ENCODE data around the gene CIAO1.

DNA sequence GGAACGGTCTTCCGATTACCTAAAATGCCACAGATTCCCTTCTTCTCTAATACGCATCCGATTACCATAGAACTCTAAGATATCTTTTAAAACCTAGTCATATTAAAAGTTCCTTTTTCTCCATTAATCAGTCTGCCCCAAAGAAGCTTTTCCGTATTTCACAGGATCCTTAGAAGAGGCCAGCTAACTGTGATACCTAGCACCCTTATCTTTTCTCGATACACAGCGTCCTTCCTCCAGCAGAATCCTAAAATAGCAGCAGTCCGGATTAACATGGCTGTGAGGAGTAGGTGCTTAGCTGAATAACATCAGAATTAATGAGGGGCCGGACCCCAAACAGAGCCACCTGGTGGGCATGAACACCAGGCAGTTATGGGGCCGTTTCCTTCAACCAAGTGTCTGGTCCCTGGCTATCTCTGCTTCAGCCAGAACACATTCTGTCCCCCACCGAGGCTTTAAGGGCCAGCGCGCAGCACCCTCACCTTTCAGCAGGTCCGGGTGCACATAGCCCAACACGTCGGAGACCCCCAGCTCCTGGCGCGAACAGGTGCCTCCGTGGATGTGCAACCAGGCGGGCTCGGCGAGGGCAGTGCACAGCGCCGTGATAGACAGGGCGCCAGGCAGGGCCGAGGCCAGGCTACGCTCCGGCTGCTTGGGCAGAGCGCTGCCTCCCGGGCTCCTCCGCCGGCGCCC, 1.2 kb upstream of the CIAO1 start:
- TF ChIP-seq, protein P1, sequence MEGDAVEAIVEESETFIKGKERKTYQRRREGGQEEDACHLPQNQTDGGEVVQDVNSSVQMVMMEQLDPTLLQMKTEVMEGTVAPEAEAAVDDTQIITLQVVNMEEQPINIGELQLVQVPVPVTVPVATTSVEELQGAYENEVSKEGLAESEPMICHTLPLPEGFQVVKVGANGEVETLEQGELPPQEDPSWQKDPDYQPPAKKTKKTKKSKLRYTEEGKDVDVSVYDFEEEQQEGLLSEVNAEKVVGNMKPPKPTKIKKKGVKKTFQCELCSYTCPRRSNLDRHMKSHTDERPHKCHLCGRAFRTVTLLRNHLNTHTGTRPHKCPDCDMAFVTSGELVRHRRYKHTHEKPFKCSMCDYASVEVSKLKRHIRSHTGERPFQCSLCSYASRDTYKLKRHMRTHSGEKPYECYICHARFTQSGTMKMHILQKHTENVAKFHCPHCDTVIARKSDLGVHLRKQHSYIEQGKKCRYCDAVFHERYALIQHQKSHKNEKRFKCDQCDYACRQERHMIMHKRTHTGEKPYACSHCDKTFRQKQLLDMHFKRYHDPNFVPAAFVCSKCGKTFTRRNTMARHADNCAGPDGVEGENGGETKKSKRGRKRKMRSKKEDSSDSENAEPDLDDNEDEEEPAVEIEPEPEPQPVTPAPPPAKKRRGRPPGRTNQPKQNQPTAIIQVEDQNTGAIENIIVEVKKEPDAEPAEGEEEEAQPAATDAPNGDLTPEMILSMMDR (IDR thresholded peaks at IDR 0.05): peak in 1 of 7 experiments; percentile 15
- TF ChIP-seq POLR2A (IDR thresholded peaks at IDR 0.05): no peak
